Spleen (tissue), 13 donors: ENCODE results near the gene CLEC10A. TPM values are rescaled to one million over a fixed set of nuclear protein-coding genes. Genes with fewer than 3 reads are reported as not detected.
"Not testable (repeated sequence)": the region's sequence is repeated elsewhere in the genome, so short reads cannot be mapped to it uniquely, and the experiment has no call there.

Experiments used
- DNase-seq: peaks from one replicate; pipeline ENCODE4 v3.0.0-alpha.2; 2020
- H3K27ac ChIP-seq, 8 donors: fragments of 200-600 bp; sonication (generic) in 7 of 8; 1 replicate in 4 of 8; 2 replicates in 4 of 8; pipeline versions ENCODE4 v1.5.0 to v1.8.0; 2016 to 2021; ENCODE audit warnings: inconsistent platforms in 4 of 8, mild to moderate bottlenecking in 4 of 8, moderate library complexity in 1 of 8
- H3K27me3 ChIP-seq, 7 donors: fragments of 200-600 bp; sonication (generic) in 6 of 7; replicated peaks in 1 of 7; 1 replicate in 4 of 7; 2 replicates in 3 of 7; pipeline versions ENCODE4 v1.5.0 to v1.8.0; 2016 to 2021; ENCODE audit warnings: inconsistent platforms in 3 of 7, mild to moderate bottlenecking in 1 of 7
- H3K36me3 ChIP-seq, 6 donors: fragments of 200-600 bp; sonication (generic) in 5 of 6; 1 replicate in 4 of 6; 2 replicates in 2 of 6; pipeline versions ENCODE4 v1.5.0 to v1.8.0; 2016 to 2021; ENCODE audit warnings: inconsistent platforms in 2 of 6
- H3K4me1 ChIP-seq, 6 donors: fragments of 200-600 bp; sonication (generic) in 5 of 6; 1 replicate in 3 of 6; 2 replicates in 3 of 6; pipeline versions ENCODE4 v1.5.0 to v1.8.0; 2016 to 2021; ENCODE audit warnings: inconsistent platforms in 3 of 6
- H3K4me3 ChIP-seq, 8 donors: fragments of 200-600 bp; sonication (generic) in 7 of 8; 1 replicate in 4 of 8; 2 replicates in 4 of 8; pipeline versions ENCODE4 v1.5.0 to v1.8.0; 2016 to 2021; ENCODE audit warnings: inconsistent platforms in 4 of 8, mild to moderate bottlenecking in 4 of 8, moderate library complexity in 2 of 8
- H3K9me3 ChIP-seq, 8 donors: fragments of 200-600 bp; sonication (generic) in 7 of 8; 1 replicate in 4 of 8; 2 replicates in 4 of 8; pipeline versions ENCODE4 v1.5.0 to v1.8.0; 2016 to 2021; ENCODE audit warnings: inconsistent platforms in 4 of 8
- POLR2A ChIP-seq, 3 donors: fragments of 450-650 bp; IDR thresholded peaks; one replicate each; pipeline ENCODE4 v1.5.1; 2017; ENCODE audit warnings: antibody characterized with exemption in 3 of 3, mild to moderate bottlenecking in 1 of 3
- POLR2AphosphoS5 ChIP-seq, 3 donors: sonication (generic); formaldehyde crosslinking; IDR thresholded peaks; one replicate each; pipeline ENCODE4 v1.5.1; 2017; ENCODE audit warnings: antibody characterized with exemption in 3 of 3
- WGBS, 5 donors: extraction: QIAGEN DNeasy Blood & Tissue Kit in 3 of 5; methylation state at CpG; one replicate each; pipeline versions ENCODE4 v1.1.5 to v1.1.7; 2013 to 2018; 5-methylcytosine and 5-hydroxymethylcytosine counted together
- intact Hi-C: fragments of 100-400 bp; cut with DNase I; formaldehyde crosslinking; loops from one replicate; pipeline ENCODE4 v1.15.0; 2023; ENCODE audit warnings: low total_unique reads
- long read RNA-seq, 2 donors: transcript quantifications; one replicate each; lab custom pipeline, GENCODE V29; 2026
- polyA plus RNA-seq, 3 donors: library from polyadenylated mRNA; stranded (reverse); fragments of 200-250 nt; gene quantifications; one replicate each; pipeline ENCODE4 v1.2.1, GENCODE V29; 2013
- total RNA-seq, 7 donors: library from RNA; depleted of rRNA in 3 of 7; stranded (reverse); fragments of >200 nt in 3 of 7; fragmentation: NEBNext Ultra II Directional in 4 of 7; extraction: Animal tissue kit (Norgen Biotek cat#: 25700) in 4 of 7; gene quantifications; one replicate each; pipeline versions ENCODE4 v1.1.0 to v1.2.1, GENCODE V29; 2016 to 2021
- TF ChIP-seq, protein P1 (sequence below), 11 experiments: fragments of 200-600 bp in 7 of 11; fragments of 450-650 bp in 4 of 11; sonication (generic) in 4 of 11; IDR thresholded peaks in 8 of 11; conservative IDR thresholded peaks in 3 of 11; 1 replicate in 7 of 11; 2 replicates in 4 of 11; pipeline versions ENCODE4 v1.4.0 to v1.8.0; 2016 to 2021; ENCODE audit warnings: antibody characterized with exemption in 11 of 11, inconsistent platforms in 4 of 11, mild to moderate bottlenecking in 1 of 11
- donor health status: healthy with polysubstance abuse.
- donor health status: DM: no; HTN: no; CAD: no; lungs with moderate emphysema.
- donor health status: DM: no; HTN: no; CAD: no.
- donor health status: Bipolar disorder and iron deficiency.
- donor health status: healthy.
- donor health status: DM: no; HTN: no; CAD: no.
- donor health status: DM: yes; HTN: yes; CAD: no.

CLEC10A gene, protein sequence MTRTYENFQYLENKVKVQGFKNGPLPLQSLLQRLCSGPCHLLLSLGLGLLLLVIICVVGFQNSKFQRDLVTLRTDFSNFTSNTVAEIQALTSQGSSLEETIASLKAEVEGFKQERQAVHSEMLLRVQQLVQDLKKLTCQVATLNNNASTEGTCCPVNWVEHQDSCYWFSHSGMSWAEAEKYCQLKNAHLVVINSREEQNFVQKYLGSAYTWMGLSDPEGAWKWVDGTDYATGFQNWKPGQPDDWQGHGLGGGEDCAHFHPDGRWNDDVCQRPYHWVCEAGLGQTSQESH
- total RNA-seq (10 to 100 TPM in 2 of 7 donors, 1 to 10 TPM in 4, under 1 TPM in 1; 0.85 to 19.5 (median 7.1) TPM), polyA plus RNA-seq (10 to 100 TPM in 1 of 3 donors, 1 to 10 TPM in 2; 2.2 to 22.2 (median 6.3) TPM)
- long read RNA-seq, donor 1, partial matches to known transcripts = 0 of 4 reads
- long read RNA-seq, donor 1, other reads (novel, unspliced or antisense) = 0 of 4 reads
- long read RNA-seq, donor 2, partial matches to known transcripts = 0 of 2 reads
- long read RNA-seq, donor 2, other reads (novel, unspliced or antisense) = 0 of 2 reads

DNA sequence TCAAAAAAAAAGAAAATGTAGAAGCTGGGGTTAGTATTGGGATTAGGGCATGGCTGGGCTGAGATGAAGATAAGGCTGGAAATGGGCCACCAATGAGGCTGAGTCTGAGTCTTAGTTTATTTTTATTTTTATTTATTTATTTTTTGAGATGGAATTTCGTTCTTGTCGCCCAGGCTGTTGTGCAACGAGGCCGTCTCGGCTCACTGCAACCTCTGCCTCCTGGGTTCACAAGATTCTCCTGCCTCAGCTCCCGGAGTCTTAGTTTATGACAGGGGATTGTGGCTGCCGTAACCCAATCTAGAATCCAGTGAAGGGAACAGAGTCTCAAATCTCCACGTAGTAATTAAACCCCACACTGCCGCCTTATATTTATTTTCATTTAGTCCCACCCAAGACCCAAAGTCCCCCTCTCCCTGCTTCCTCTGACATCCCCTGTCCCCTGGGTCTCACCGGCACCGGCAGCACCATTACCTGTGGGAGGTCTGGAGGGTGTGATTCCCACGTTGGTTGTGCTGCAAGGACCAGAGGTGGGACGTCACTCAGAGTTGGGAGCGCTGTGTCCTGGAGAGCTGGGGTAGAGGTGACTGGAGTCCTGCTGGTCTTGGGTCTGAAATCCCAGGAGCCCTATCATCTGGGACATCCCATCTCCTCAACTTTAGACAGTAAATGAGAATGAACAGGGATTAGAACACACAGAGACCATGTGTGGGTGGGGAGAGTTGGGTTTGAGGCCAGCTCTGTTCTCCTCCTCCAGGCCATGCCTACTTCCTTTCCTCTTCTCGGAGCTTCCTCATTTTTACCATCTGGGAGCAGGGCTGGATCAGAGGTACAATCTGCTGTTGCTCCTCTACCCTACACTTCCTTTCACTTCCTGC is at the start of gene CLEC10A:
CLEC10A (minus strand) TSS at position 671 of the 875 bp plus-strand sequence. CDS start 1,439 bp downstream, outside the sequence.
- Histone ChIP-seq H3K9me3 (no peaks in the 10 kb centered on the region), H3K27ac (no peak within 1 kb of the TSS), H3K4me1 (peaks cover 3 to 33% (median 13%) of the 10 kb centered on the region in 6 donors), H3K4me3 (no peak within 1 kb of the TSS), H3K36me3 (no peaks in the 10 kb centered on the region), H3K27me3 (peaks cover 0 to 7% (median 0%) of the 10 kb centered on the region in 7 donors)
- intact Hi-C loops = no loop called here
- TF ChIP-seq, protein P1, sequence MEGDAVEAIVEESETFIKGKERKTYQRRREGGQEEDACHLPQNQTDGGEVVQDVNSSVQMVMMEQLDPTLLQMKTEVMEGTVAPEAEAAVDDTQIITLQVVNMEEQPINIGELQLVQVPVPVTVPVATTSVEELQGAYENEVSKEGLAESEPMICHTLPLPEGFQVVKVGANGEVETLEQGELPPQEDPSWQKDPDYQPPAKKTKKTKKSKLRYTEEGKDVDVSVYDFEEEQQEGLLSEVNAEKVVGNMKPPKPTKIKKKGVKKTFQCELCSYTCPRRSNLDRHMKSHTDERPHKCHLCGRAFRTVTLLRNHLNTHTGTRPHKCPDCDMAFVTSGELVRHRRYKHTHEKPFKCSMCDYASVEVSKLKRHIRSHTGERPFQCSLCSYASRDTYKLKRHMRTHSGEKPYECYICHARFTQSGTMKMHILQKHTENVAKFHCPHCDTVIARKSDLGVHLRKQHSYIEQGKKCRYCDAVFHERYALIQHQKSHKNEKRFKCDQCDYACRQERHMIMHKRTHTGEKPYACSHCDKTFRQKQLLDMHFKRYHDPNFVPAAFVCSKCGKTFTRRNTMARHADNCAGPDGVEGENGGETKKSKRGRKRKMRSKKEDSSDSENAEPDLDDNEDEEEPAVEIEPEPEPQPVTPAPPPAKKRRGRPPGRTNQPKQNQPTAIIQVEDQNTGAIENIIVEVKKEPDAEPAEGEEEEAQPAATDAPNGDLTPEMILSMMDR (IDR thresholded peaks at IDR 0.05 in 8 of 11, conservative IDR thresholded peaks at IDR 0.05 in 3 of 11) = no peak
- TF ChIP-seq POLR2AphosphoS5 (IDR thresholded peaks at IDR 0.05) = no peak
- TF ChIP-seq POLR2A (IDR thresholded peaks at IDR 0.05) = no peak
- DNase-seq = no peak
- 68 to 73% (median 71%) methylated on average over 14 to 15 of the region's 15 CpGs for WGBS, 5 donors

DNA sequence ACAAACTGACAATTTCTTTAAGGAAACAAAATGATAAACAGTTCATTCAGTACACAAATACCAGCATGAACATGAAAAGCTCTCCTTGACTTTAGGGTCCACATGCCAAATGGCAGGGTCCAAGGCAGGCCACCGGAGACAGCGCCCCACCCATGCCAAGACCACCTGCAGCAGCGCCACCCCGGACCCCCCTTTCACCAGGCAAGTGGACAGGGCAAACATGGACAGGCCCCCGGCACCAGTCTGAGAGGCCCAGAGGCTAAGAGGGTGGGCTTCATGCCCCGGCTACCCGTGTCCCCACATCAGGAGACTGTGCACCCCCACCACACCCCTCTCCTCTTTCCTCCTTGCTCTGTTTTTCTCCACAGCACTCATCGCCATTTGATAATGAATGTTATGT is 49.3 kb upstream of the CLEC10A start:
- H3K4me1 ChIP-seq = peaks cover 19 to 48% (median 36%) of the 10 kb centered on the region in 6 donors
- TF ChIP-seq, protein P1 (IDR thresholded peaks at IDR 0.05 in 8 of 11, conservative IDR thresholded peaks at IDR 0.05 in 3 of 11) = no peak
- TF ChIP-seq POLR2AphosphoS5 (IDR thresholded peaks at IDR 0.05) (no peak), POLR2A (IDR thresholded peaks at IDR 0.05) (no peak)
- no peak overlapping the region for H3K4me3 ChIP-seq
- no peak overlapping the region for H3K27ac ChIP-seq
- intact Hi-C loops = no loop called here
- no peaks in the 10 kb centered on the region for H3K9me3 ChIP-seq
- no peaks in the 10 kb centered on the region for H3K27me3 ChIP-seq
- 87 to 95% (median 94%) methylated on average over 8 of the region's 8 CpGs for WGBS, 5 donors
- no peaks in the 10 kb centered on the region for H3K36me3 ChIP-seq
- DNase-seq = peak; percentile 59

DNA sequence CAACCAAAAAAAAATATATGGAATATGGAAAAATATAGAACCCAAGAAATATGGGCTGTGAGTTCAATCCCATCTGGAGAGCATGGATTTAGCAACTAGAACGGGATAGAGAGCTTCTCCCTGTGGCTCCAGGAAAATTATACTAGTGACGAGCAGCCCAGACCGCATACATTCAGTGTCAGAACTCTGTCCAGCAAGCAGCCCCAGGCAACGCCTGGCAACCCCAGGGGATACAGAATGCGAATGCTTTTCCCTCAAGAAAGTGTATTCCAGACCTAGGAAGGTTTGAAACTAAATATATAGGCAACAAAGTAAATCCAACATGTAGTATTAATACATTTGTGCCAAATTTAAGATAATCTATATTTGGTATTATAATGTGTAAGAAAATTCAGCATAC is 48.1 kb upstream of the CLEC10A start:
- no peaks in the 10 kb centered on the region for H3K9me3 ChIP-seq
- no peaks in the 10 kb centered on the region for H3K36me3 ChIP-seq
- no peaks in the 10 kb centered on the region for H3K27me3 ChIP-seq
- H3K27ac ChIP-seq = no peak overlapping the region
- intact Hi-C loops = no loop called here
- TF ChIP-seq, protein P1 (IDR thresholded peaks at IDR 0.05 in 8 of 11, conservative IDR thresholded peaks at IDR 0.05 in 3 of 11) = no peak
- TF ChIP-seq POLR2A (IDR thresholded peaks at IDR 0.05) (no peak), POLR2AphosphoS5 (IDR thresholded peaks at IDR 0.05) (no peak)
- peaks cover 15 to 36% (median 29%) of the 10 kb centered on the region in 6 donors for H3K4me1 ChIP-seq
- DNase-seq = peak; percentile 7
- no peak overlapping the region for H3K4me3 ChIP-seq
- WGBS, 5 donors = 78 to 94% (median 87%) methylated on average over 5 of the region's 5 CpGs

DNA sequence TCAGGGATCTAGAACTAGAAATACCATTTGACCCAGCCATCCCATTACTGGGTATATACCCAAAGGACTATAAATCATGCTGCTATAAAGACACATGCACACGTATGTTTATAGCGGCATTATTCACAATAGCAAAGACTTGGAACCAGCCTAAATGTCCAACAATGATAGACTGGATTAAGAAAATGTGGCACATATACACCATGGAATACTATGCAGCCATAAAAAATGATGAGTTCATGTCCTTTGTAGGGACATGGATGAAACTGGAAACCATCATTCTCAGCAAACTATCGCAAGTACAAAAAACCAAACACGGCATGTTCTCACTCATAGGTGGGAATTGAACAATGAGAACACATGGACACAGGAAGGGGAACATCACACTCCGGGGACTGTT is 47.5 kb upstream of the CLEC10A start:
- H3K36me3 ChIP-seq, DNase-seq, H3K27ac ChIP-seq, H3K9me3 ChIP-seq, H3K4me3 ChIP-seq, intact Hi-C loops, H3K27me3 ChIP-seq: not testable (repeated sequence)
- H3K4me1 ChIP-seq = peaks cover 11 to 31% (median 23%) of the 10 kb centered on the region in 6 donors
- 85 to 98% (median 91%) methylated on average over 4 to 5 of the region's 5 CpGs for WGBS, 5 donors

DNA sequence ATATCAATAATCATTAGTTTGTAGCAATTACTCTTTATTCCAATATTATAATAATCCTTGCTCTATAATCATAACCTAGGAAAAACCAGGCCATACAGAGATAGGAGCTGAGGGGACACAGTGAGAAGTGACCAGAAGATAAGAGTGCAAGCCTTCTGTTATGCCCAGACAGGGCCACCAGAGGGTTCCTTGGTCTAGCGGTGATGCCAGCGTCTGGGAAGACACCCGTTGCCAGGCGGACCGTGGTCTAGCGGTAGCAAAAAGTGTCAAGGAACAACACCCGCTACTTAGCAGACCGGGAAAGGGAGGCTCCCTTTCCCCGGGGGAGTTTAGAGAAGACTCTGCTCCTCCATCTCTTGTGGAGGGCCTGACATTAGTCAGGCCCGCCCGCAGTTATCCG is 46.3 kb upstream of the CLEC10A start:
- H3K4me3 ChIP-seq, H3K9me3 ChIP-seq, H3K27me3 ChIP-seq, H3K36me3 ChIP-seq, intact Hi-C loops, DNase-seq, H3K27ac ChIP-seq: not testable (repeated sequence)
- WGBS, 5 donors = 80 to 92% (median 87%) methylated on average over 12 of the region's 12 CpGs
- H3K4me1 ChIP-seq = peaks cover 3 to 31% (median 17%) of the 10 kb centered on the region in 6 donors
